Endometrium (tissue), 2 donors: Measurements from ENCODE around the gene DISC1.

Source experiments
- FAIRE-seq: peaks from 2 replicates; lab custom pipeline; 2012; peaks lifted over from hg19 to GRCh38; lab: Jason Lieb, UNC
- donor health status: control.
- donor health status: control.

DISC1 gene

DNA sequence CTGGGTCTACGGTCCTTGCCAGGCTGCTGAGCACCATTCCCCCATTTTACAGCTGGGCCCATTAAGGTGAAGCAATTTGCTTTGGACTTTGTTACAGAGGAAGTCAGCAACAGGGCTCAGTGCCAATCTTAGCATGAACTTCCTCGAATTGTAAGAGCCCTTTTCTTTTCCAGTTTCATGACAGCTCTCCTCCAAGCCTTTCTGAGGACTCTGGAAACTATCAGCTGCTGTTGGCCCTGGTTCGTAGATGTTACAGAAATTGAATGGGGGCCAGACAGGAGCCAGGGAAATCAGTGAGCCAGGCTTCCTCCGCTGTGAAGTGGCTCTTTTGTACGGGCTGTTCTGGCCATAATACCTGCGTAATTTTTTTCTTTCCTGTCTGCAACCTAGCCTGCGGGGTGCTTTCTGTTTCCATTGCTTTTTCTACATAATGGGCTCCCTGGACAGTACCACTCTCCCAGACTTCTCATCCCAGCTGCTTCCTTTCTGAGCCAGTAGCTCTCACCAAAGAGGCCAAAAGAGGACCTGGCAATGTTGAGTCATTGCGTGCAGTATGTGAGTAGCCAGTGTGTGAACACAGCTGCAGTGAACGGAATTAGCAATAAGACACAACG is 386.3 kb downstream of the DISC1 start:
- FAIRE-seq: no peak

DNA sequence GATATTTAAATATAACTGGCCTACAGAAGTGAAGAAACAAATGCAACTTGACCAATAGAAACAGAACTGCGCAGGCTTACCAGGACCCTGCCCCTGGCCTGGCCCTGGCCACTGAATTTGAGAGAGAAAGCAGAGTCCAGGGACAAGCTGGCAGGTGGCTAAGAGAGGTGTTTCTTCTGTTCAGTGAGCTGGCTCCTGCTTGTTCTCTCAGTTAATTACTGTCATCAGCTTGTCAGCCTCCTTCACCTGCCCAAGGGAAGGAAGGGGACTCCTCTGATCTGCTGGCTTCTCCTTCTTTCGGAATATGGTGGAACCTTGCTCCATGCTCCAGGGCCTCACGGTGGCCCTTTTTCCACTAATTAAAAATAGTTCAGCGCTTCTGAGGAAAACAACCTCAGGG is 388.4 kb downstream of the DISC1 start:
- FAIRE-seq: no peak

DNA sequence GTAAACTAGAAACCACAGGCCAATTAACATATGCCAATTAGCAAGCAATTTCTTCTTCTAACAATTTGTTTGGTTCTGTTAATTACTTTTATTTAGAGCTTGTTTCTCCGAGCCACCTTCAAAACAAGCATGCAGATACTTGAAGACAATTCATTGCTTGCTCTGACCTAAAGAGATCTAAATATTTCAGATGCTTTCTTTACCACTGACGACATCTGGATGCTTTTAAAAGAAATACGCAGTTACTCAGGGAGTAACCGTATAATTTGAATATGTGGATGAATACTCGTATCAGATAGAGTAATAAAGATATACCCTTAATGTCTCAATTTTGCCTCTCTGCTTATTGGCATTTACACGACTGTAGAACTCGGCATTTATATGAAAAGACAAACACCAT is 390.0 kb downstream of the DISC1 start:
- no peak for FAIRE-seq

DNA sequence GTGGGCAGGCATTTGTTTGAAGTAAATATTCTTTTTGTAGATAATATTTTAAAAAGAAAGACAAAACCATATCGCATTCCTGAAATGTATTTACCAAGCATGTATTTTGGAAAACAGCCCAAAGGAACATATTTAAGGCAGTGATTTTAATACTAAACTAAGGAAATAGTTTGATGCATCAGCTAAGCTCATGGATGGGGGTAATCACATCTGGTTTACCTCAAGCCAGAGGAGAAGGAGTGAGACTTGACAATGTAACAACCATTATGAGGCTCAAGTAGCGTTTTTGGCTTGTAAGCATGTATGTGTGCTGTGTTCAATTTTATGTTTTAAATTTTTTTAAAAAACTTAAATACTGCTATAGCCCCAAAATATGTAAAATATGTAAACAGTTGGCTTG is 390.5 kb downstream of the DISC1 start:
- FAIRE-seq: peak; percentile 98

- no peak for FAIRE-seq
These were observed 391.2 kb downstream of the DISC1 start for GRCh38 chr1:232017759-232018158.

GRCh38 chr1:232018231-232019025 is 391.8 kb downstream of the DISC1 start:
- no peak for FAIRE-seq

DNA sequence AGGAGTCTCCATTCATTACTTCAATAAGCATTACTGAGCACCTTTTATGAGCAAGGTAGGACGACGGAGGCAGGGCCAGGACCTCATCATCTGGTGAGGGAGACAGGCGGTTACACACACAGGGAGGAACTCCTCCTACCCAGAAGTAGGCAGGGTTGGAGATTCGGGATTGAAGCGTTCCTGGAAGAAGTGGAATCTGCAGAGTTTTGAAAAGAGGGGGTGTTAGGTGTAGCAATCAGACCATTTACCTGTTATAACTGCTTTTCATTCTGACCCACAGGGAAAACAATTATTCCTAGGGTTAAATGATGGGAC is 392.4 kb downstream of the DISC1 start:
- FAIRE-seq: no peak

GRCh38 chr1:232020352-232020751 is 393.8 kb downstream of the DISC1 start:
- no peak for FAIRE-seq

GRCh38 chr1:232029315-232029714 is 402.7 kb downstream of the DISC1 start:
- FAIRE-seq: no peak

DNA sequence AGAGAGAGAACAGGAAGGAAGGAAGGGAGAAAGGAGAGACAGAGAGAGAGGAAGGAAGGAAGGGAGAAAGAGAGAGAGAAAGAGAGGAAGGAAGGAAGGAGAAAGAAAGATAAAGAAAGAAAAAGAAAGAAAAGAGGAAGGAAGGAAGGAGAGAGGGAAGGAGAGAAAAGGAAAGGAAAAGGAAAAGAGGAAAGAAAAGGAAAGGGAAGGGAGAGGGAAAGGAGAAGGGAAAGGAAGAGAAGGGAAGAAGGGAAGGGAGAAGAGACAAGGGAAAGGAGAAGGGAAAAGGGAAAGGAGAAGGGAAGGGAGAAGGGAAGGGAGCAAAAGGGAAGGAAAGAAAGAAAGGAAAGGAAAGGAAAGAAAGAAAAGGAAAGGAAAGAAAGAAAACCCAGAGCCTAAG is 404.6 kb downstream of the DISC1 start:
- FAIRE-seq: no peak

DNA sequence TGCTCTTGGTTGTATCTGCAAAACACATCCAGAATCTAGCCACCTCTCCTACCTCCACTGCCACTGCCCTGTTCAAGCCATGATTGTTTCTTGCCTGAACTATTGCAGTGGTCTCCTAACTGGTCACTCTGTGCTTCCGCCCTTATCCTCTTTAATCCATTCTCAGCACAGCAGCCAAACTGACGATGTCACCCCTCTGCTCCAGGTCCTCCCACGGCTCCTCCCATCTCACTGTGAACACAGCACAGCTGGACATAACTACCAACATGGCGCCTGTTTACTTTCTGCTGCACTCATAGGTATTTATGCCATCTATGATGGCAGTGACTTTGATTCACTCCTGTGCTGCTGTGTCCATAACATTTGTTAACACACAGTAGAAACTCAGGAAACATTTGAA is 406.7 kb downstream of the DISC1 start:
- FAIRE-seq: no peak

DNA sequence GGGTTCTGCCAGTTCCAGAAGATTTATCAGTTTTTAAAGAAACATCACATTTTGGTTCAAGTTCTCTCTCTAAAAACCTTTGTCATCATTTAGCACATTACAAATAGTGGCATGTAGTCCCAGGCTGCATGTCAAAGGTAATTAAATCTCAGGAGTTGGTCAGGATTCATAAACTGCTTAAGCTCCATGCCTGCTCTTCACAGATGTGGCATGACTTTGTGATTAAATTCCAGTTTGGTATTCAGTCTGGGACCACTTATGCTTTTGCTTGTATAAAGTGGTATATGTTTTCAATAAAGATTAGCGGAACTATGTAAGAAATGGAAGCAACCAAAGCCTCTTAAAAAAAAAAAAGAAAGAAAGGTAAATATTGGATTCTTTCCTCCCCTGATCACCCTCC is 408.0 kb downstream of the DISC1 start:
- FAIRE-seq: no peak

- no peak for FAIRE-seq
These were observed 409.8 kb downstream of the DISC1 start for GRCh38 chr1:232036181-232036933.

DNA sequence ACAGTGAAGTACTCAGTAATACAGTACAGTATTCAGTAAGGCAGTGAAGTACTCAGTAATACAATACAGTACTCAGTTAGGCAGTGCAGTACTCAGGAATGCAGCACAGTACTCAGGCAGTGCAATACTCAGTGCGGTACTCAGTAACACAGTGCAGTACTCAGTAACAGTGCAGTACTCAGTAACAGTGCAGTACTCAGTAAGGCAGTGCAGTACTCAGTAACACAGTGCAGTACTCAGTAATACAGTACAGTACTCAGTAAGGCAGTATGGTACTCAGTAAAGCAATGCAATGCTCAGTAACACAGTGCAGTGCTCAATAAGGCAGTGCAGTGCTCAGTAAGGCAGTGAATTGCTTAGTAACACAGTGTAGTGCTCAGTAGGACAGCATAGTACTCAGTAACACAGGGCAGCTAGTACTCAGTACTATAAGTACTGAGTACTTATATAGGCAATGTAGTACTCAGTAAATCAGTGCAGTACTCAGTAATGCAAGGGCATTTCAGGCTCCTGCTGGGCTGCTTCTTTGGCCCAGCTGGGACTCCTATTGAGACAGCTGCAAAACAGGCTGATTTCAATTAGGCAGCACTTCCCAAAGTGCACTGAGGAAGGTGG is 411.3 kb downstream of the DISC1 start:
- no peak for FAIRE-seq

DNA sequence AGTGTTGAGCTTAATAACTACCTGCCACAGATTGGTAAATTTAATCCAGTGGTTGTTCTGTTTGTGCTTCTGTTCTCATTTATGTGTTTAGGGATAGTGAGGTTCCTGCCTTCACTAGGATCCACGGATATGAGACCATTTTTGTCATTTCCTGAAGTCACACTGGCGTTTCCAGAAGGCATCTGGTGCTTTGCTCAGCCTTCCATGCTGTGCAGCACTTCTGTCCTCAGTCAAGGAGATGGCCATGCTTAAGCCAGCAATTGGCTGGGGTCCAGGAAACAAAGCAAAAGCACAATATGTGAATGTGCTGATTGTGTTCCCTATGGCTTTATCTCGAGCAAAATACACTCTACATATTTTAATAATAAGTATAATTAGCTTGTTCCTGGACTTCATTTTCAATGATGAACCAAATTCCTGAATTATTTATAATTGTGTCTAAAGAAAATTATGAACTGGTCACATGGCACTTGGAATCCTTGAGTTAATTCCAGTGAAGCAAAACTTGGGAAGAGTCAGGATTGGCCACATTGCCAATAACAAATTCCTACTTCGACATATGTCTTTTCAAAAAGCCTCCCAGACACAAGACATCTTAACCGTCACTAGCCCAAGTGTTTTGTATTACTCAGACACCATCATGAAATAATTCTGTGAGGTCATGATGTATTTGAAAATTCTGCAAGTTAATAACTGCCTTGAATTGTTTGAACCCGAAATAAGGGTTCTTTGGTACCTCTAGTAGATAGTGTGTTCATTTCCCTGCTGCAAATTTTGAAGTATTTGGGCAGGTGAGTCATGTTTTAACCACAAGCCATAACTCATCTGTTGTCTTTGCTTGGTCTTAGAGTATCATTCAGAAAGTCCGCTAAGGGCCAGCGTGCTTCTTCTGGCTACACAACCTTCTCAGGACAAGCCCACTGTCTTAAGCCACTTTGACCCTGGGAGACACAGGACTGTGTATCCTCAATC is 412.4 kb downstream of the DISC1 start:
- FAIRE-seq: no peak

DNA sequence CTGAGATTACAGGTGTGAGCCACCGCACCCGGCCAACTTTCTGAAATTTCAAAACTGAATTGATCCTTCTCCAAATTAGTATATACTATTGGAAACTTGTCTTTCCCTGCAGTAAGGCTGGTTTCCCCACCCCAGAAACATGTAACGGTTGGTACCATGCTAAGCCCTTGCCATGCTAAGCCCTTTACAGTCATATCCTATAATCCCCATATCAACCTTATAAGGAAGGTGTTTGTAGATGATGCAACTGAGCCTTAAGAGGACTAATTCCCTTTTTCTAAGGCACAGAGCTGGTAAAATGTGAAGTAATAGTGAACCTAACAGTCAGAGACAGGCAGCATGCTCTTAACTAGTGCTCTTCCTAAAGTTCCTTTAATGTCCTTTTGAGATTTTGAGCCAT is 413.7 kb downstream of the DISC1 start:
- FAIRE-seq: no peak

GRCh38 chr1:232044728-232045127 is 418.1 kb downstream of the DISC1 start:
- FAIRE-seq: no peak

- FAIRE-seq: no peak
These were observed 418.8 kb downstream of the DISC1 start for GRCh38 chr1:232045139-232045994.

DNA sequence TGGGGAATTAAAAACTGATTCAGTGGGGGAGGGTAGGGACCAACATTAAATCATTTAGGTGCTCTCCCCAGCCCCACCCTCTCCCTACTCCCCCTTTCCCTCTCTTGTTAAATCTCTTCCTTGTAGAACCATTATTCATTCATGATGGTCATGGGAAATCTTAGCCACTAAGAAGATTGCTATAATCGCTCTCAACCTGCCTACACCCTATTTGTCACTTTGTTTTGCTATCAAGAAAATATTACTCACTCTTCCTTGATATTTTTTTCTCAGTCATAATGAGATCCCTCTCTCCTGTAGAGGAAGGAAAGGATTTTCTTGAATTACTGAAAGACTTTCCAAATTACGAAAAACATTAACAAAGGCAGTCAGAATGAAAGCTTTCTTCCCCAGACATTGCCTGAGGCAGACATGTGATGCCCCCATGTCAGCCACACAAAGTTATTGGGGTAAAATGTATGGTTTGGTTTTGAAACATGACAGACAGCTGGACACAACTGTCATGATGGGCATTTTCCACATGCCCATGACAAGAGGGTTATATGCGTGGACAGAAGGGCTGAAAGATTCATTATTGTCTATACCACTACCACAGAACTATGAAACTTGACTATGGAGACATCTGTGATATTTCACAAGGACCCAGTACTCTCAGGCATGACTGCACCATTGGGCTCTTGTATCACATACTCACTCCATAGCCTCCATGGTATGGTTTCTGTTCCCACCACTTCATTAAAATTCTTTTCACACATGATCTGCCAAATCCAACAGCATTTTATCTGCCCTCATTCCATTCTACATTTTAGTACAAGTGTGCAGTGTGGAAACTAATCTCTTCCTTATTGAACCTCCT is 420.1 kb downstream of the DISC1 start:
- no peak for FAIRE-seq

GRCh38 chr1:232047473-232047872 is 420.9 kb downstream of the DISC1 start:
- FAIRE-seq: no peak
